Measurements from ENCODE around the gene MPP1. TPM values are rescaled to one million over a fixed set of nuclear protein-coding genes. Genes with fewer than 3 reads are reported as not detected.
A peak's percentile ranks its signal among the peaks of the same experiment; 100 is the strongest.

Gene MPP1
- total RNA-seq, 2 donors from 2014 or later = 29.5 to 37.1 TPM

DNA sequence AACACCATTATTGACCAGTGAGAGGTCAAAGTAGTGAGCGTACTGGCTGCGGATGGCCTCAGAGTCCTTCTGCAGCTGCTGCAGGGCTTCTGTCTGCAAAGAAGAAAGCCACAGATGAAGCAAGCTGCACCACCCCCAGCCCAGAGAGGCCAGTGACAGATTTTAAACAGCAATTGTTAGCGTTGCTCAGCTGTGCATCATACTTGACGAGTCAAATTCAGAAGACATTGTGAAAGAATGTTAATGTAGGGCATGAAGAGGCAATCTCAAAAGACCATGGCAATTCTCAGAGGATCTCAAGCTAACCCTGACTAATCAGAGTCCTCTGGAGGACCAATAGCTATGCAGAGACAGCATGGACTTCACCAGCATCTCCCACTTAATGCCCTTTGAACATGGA, 26.0 kb downstream of the MPP1 start:
- ATAC-seq (replicated peaks in 1 of 2) (peak in 1 of 2 donors; percentile 33), DNase-seq (no peak)
- no peak overlapping the region for H3K4me3 Mint-ChIP-seq
- no peaks in the 10 kb centered on the region for H3K27me3 Mint-ChIP-seq (ENCODE audit: low read depth)
- no peaks in the 10 kb centered on the region for H3K9me3 Mint-ChIP-seq
- no peak overlapping the region for H3K27ac Mint-ChIP-seq
- H3K36me3 Mint-ChIP-seq (ENCODE audit: insufficient read depth in 2 of 2) = peaks cover 9 to 11% of the 10 kb centered on the region in 2 donors
- peaks cover 23% of the 10 kb centered on the region for H3K4me1 Mint-ChIP-seq (ENCODE audit: low read depth)

DNA sequence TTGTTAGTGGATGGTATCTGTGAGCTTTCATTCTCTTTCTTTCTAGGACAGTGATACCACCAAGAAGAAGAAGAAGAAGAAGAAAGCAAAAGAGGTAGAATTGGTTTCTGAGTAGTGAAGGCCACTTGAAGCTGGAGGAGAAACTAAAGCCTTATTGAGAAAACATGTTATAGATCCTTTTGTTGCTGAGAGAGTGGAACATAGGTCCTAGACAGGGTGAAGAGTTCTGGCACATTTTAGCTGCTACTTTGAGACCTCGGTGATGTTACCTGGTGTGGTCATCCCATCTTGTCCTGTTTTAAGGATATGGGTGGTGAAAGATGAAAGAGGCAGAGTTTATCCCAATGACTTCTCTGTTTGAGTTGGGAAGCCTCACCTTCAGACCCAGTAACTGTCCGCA, 28.5 kb downstream of the MPP1 start:
- Mint-ChIP-seq H3K4me1 (ENCODE audit: low read depth) (peaks cover 21% of the 10 kb centered on the region), H3K27ac (peak overlapping the region; percentile 69), H3K27me3 (ENCODE audit: low read depth) (peaks cover 1% of the 10 kb centered on the region), H3K9me3 (no peaks in the 10 kb centered on the region), H3K36me3 (ENCODE audit: insufficient read depth in 2 of 2) (peaks cover 12 to 24% of the 10 kb centered on the region in 2 donors), H3K4me3 (no peak overlapping the region)
- DNase-seq (no peak), ATAC-seq (replicated peaks in 1 of 2) (no peak)

GRCh38 chrX:154775419-154776349, 29.6 kb downstream of the MPP1 start:
- DNase-seq = peak; percentile 28 to 29
- peaks cover 5% of the 10 kb centered on the region for H3K27me3 Mint-ChIP-seq (ENCODE audit: low read depth)
- no peaks in the 10 kb centered on the region for H3K9me3 Mint-ChIP-seq
- H3K4me3 Mint-ChIP-seq = peak overlapping the region in 1 of 2 donors; percentile 22
- peaks cover 28% of the 10 kb centered on the region for H3K4me1 Mint-ChIP-seq (ENCODE audit: low read depth)
- H3K27ac Mint-ChIP-seq = peak overlapping the region; percentile 69
- H3K36me3 Mint-ChIP-seq (ENCODE audit: insufficient read depth in 2 of 2) = peaks cover 16 to 30% of the 10 kb centered on the region in 2 donors
- peak; percentile 65 to 79 for ATAC-seq (replicated peaks in 1 of 2)

DNA sequence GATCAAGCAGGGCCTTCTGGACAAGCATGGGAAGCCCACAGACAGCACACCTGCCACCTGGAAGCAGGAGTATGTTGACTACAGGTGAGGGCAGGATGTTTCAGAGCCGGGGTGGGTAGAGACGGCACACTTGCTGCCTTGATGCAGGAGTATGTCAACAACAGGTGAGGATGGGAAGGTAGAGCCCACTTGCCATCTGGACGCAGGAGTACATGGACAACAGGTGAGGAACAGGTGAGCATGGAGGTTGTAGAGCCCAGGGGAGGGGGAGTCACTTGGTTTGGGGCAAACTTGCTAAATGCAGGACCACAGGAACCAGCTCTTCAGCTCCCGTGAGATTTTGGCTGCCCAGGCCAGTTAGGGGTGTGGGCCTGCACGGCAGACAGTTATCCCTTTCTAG, 30.7 kb downstream of the MPP1 start:
- no peak for DNase-seq
- H3K27me3 Mint-ChIP-seq (ENCODE audit: low read depth) = peaks cover 5% of the 10 kb centered on the region
- no peak for ATAC-seq (replicated peaks in 1 of 2)
- H3K9me3 Mint-ChIP-seq = no peaks in the 10 kb centered on the region
- peaks cover 28% of the 10 kb centered on the region for H3K4me1 Mint-ChIP-seq (ENCODE audit: low read depth)
- no peak overlapping the region for H3K27ac Mint-ChIP-seq
- peaks cover 16 to 32% of the 10 kb centered on the region in 2 donors for H3K36me3 Mint-ChIP-seq (ENCODE audit: insufficient read depth in 2 of 2)
- no peak overlapping the region for H3K4me3 Mint-ChIP-seq

- Mint-ChIP-seq H3K4me3 (peak within 1 kb of the TSS; percentile 87 to 95), H3K27me3 (ENCODE audit: low read depth) (no peaks in the 10 kb centered on the region), H3K4me1 (ENCODE audit: low read depth) (peaks cover 17% of the 10 kb centered on the region), H3K36me3 (ENCODE audit: insufficient read depth in 2 of 2) (peaks cover 0 to 8% of the 10 kb centered on the region in 2 donors), H3K9me3 (no peaks in the 10 kb centered on the region), H3K27ac (peak within 1 kb of the TSS; percentile 96)
- peak; percentile 88 to 90 for ATAC-seq (replicated peaks in 1 of 2)
- peak; percentile 93 to 95 for DNase-seq
These were observed 42.6 kb downstream of the MPP1 start, which contains the start of gene DKC1 for GRCh38 chrX:154762537-154763296. DKC1 (plus strand) TSS chrX:154762864; CDS start chrX:154762966, 102 bp downstream.

DNA sequence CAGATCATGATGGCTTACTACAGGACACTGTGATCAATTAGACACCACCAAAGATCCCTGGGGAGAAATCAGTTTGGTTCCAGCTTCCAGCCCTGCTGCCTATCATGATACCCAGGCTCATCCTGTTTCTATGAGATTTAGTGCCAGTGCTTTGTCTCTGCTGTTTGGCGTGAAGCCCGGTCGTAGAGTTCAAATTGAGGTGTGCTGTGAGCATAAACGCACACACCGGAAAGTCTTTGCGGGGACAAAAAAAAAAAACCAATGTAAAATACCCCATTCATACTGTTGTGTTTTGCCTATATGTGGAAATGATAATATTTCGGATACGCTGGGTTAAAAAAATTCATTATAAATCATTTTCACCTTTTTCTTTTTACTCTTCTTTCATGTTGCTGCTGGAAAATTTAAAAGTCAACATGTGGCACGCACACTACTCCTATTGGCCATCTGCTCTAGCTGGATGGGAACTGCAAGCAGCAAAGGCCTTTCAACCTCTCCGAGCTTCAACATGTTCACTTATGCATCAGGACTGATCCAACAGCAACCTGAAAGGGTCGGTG, 43.2 kb downstream of the MPP1 start:
- Mint-ChIP-seq H3K4me3 (peak overlapping the region; percentile 87 to 95), H3K27ac (peak overlapping the region; percentile 96)
- DNase-seq = no peak

DNA sequence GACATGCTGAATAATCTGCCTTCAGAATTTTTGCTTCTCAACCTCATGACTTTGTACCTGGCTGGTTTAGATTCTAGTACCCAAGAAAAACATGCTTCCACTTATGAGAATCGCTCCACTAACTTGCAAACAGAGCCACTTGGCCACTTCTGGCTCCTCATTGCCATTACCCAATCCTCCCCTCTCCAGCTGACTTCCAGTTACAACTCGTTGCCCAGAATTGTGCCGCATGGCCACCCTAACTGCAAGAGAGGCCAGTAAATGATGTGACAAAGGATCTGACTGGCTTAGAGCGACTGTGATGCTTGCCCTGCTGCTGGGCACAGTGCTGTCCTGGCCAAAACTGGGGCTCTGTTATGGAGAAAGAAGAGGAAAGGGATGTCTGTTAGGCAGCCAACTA, 46.6 kb downstream of the MPP1 start:
- Mint-ChIP-seq H3K9me3 (no peaks in the 10 kb centered on the region), H3K27me3 (ENCODE audit: low read depth) (no peaks in the 10 kb centered on the region), H3K27ac (no peak overlapping the region), H3K4me3 (no peak overlapping the region), H3K36me3 (ENCODE audit: insufficient read depth in 2 of 2) (no peaks in the 10 kb centered on the region), H3K4me1 (ENCODE audit: low read depth) (peaks cover 8% of the 10 kb centered on the region)
- ATAC-seq (replicated peaks in 1 of 2) (no peak), DNase-seq (no peak)

More for the DNA sequence above, 43.2 kb downstream of the MPP1 start:
- Mint-ChIP-seq H3K27me3 (ENCODE audit: low read depth) (no peaks in the 10 kb centered on the region), H3K4me1 (ENCODE audit: low read depth) (peaks cover 17% of the 10 kb centered on the region), H3K9me3 (no peaks in the 10 kb centered on the region), H3K36me3 (ENCODE audit: insufficient read depth in 2 of 2) (peaks cover 0 to 8% of the 10 kb centered on the region in 2 donors)
- no peak for ATAC-seq (replicated peaks in 1 of 2)

GRCh38 chrX:154751669-154752271, 53.5 kb downstream of the MPP1 start:
- ATAC-seq (replicated peaks in 1 of 2) = no peak
- peak overlapping the region; percentile 82 for H3K27ac Mint-ChIP-seq
- DNase-seq = no peak
- no peaks in the 10 kb centered on the region for H3K36me3 Mint-ChIP-seq (ENCODE audit: insufficient read depth in 2 of 2)
- peaks cover 30% of the 10 kb centered on the region for H3K27me3 Mint-ChIP-seq (ENCODE audit: low read depth)
- peaks cover 11% of the 10 kb centered on the region for H3K4me1 Mint-ChIP-seq (ENCODE audit: low read depth)
- peak overlapping the region; percentile 76 to 81 for H3K4me3 Mint-ChIP-seq
- no peaks in the 10 kb centered on the region for H3K9me3 Mint-ChIP-seq

DNA sequence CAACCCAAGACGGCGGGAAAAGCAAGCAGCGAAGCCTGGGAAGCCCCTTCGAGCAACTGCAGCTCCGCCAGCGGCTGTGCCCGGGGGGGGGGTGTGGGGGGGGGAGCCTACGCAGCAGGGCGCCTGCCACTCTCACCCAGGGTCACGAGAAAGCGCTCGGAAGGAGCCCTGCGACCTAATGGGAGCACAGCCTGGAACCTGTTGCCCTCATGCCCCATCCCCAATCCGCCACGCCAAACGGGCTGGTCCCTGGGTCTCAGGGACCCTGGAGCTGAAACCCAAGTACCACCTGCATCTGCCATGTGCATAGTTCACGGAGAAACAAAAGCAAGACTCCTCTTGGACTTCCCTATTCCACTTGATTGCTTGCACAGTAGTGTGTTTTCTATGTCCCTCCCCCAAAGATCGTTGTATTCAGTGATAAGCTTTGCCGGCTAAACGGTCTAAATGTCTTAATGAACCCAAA, 54.0 kb downstream of the MPP1 start:
- DNase-seq = no peak
- Mint-ChIP-seq H3K36me3 (ENCODE audit: insufficient read depth in 2 of 2) (peaks cover 0 to 1% of the 10 kb centered on the region in 2 donors), H3K27me3 (ENCODE audit: low read depth) (peaks cover 30% of the 10 kb centered on the region), H3K4me3 (peak overlapping the region; percentile 76 to 81), H3K4me1 (ENCODE audit: low read depth) (peaks cover 11% of the 10 kb centered on the region), H3K27ac (peak overlapping the region; percentile 38), H3K9me3 (no peaks in the 10 kb centered on the region)
- ATAC-seq (replicated peaks in 1 of 2) = peak; percentile 11 to 27

GRCh38 chrX:154750301-154751202, 54.7 kb downstream of the MPP1 start, which contains the start of gene GAB3:
GAB3 (minus strand) TSS chrX:154751077; CDS start chrX:154751025, 52 bp downstream.
- ATAC-seq (replicated peaks in 1 of 2) (peak; percentile 78 to 82), DNase-seq (peak; percentile 54 to 59)
- peaks cover 30% of the 10 kb centered on the region for H3K27me3 Mint-ChIP-seq (ENCODE audit: low read depth)
- peak within 1 kb of the TSS; percentile 76 to 85 for H3K4me3 Mint-ChIP-seq
- H3K4me1 Mint-ChIP-seq (ENCODE audit: low read depth) = peaks cover 11% of the 10 kb centered on the region
- no peaks in the 10 kb centered on the region for H3K9me3 Mint-ChIP-seq
- peaks cover 0 to 4% of the 10 kb centered on the region in 2 donors for H3K36me3 Mint-ChIP-seq (ENCODE audit: insufficient read depth in 2 of 2)
- peak within 1 kb of the TSS; percentile 82 for H3K27ac Mint-ChIP-seq

DNA sequence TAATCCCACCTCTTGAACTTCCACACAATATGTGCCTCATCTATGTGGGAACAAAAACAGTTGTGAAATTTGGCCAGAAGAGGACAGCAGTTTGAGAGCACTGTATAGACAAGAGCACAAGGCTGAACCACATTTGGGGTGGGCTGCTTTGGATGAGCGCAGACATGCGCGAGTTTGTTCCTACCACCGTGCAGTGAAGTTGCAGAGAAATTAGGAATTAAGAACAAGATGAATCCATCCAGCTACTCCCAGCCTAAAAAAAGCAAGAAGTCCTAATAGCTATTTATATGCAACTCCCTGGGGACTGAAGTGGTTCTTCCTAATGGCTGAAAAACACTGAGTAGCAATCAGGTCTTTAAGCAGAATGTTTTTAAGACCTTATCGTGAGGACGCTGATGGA, 55.4 kb downstream of the MPP1 start:
- ATAC-seq (replicated peaks in 1 of 2) (no peak), DNase-seq (no peak)
- Mint-ChIP-seq H3K36me3 (ENCODE audit: insufficient read depth in 2 of 2) (peaks cover 4% of the 10 kb centered on the region in 2 donors), H3K4me3 (peak overlapping the region; percentile 75 to 85), H3K27ac (peak overlapping the region; percentile 70), H3K4me1 (ENCODE audit: low read depth) (peaks cover 11% of the 10 kb centered on the region), H3K27me3 (ENCODE audit: low read depth) (peaks cover 30% of the 10 kb centered on the region), H3K9me3 (no peaks in the 10 kb centered on the region)
